Right renal pelvis (tissue), 4 donors: Measurements from ENCODE around the gene SLC25A26. TPM values are rescaled to one million over a fixed set of nuclear protein-coding genes. Genes with fewer than 3 reads are reported as not detected.

Source experiments
- DNase-seq, 4 donors: peaks; one replicate each; pipeline ENCODE4 v3.0.0-alpha.2; 2013; ENCODE audit warnings: low read depth in 4 of 4, low spot score in 3 of 4, missing footprints in 1 of 4
- polyA plus RNA-seq, 4 donors: library from polyadenylated mRNA; unstranded; fragments of 120-200 nt; gene quantifications; one replicate each; pipeline ENCODE4 v1.2.1, GENCODE V29; 2013; ENCODE audit not compliant: insufficient read length in 4 of 4

Gene SLC25A26
- polyA plus RNA-seq, 4 donors = 23.4 to 31.9 (median 26.2) TPM

GRCh38 chr3:66314455-66314854 lies 93.7 kb downstream of the SLC25A26 start:
- no peak for DNase-seq

- no peak for DNase-seq
Observed at GRCh38 chr3:66317750-66318376, 97.1 kb downstream of the SLC25A26 start.

- no peak for DNase-seq
Observed at GRCh38 chr3:66320390-66320789, 99.6 kb downstream of the SLC25A26 start.

- no peak for DNase-seq
Observed at GRCh38 chr3:66322436-66322835, 101.6 kb downstream of the SLC25A26 start.

- no peak for DNase-seq
Observed at GRCh38 chr3:66326340-66326739, 105.5 kb downstream of the SLC25A26 start.

GRCh38 chr3:66335671-66336070 lies 114.9 kb downstream of the SLC25A26 start:
- no peak for DNase-seq

- no peak for DNase-seq
Observed at GRCh38 chr3:66336333-66336766, 115.5 kb downstream of the SLC25A26 start.

- no peak for DNase-seq
Observed at GRCh38 chr3:66338927-66339326, 118.1 kb downstream of the SLC25A26 start.

GRCh38 chr3:66342717-66343356 lies 122.0 kb downstream of the SLC25A26 start:
- DNase-seq = no peak

GRCh38 chr3:66344391-66344811 lies 123.6 kb downstream of the SLC25A26 start:
- DNase-seq = no peak

- DNase-seq = no peak
Observed at GRCh38 chr3:66344848-66345578, 124.2 kb downstream of the SLC25A26 start.

GRCh38 chr3:66348704-66349103 lies 127.9 kb downstream of the SLC25A26 start:
- DNase-seq = no peak

- no peak for DNase-seq
Observed at GRCh38 chr3:66350601-66351000, 129.8 kb downstream of the SLC25A26 start.

GRCh38 chr3:66353039-66353438 lies 132.2 kb downstream of the SLC25A26 start:
- no peak for DNase-seq

GRCh38 chr3:66353530-66353929 lies 132.7 kb downstream of the SLC25A26 start:
- no peak for DNase-seq

- DNase-seq = no peak
Observed at GRCh38 chr3:66354001-66354400, 133.2 kb downstream of the SLC25A26 start.

GRCh38 chr3:66355394-66355793 lies 134.6 kb downstream of the SLC25A26 start:
- DNase-seq = no peak

GRCh38 chr3:66355997-66356396 lies 135.2 kb downstream of the SLC25A26 start:
- no peak for DNase-seq

- no peak for DNase-seq
Observed at GRCh38 chr3:66361356-66361755, 140.6 kb downstream of the SLC25A26 start.

GRCh38 chr3:66362541-66362941 lies 141.7 kb downstream of the SLC25A26 start:
- DNase-seq = no peak

GRCh38 chr3:66363148-66363547 lies 142.3 kb downstream of the SLC25A26 start:
- no peak for DNase-seq

- DNase-seq = no peak
Observed at GRCh38 chr3:66365080-66365479, 144.3 kb downstream of the SLC25A26 start.
